ENCODE measurements around the gene PPP2R2C. TPM values are rescaled to one million over a fixed set of nuclear protein-coding genes. Genes with fewer than 3 reads are reported as not detected.

The PPP2R2C gene
- total and polyA plus RNA-seq, 2 of the 4 experiments (the other 2 are of a cell fraction): 0.03 TPM; not detected in 1

DNA sequence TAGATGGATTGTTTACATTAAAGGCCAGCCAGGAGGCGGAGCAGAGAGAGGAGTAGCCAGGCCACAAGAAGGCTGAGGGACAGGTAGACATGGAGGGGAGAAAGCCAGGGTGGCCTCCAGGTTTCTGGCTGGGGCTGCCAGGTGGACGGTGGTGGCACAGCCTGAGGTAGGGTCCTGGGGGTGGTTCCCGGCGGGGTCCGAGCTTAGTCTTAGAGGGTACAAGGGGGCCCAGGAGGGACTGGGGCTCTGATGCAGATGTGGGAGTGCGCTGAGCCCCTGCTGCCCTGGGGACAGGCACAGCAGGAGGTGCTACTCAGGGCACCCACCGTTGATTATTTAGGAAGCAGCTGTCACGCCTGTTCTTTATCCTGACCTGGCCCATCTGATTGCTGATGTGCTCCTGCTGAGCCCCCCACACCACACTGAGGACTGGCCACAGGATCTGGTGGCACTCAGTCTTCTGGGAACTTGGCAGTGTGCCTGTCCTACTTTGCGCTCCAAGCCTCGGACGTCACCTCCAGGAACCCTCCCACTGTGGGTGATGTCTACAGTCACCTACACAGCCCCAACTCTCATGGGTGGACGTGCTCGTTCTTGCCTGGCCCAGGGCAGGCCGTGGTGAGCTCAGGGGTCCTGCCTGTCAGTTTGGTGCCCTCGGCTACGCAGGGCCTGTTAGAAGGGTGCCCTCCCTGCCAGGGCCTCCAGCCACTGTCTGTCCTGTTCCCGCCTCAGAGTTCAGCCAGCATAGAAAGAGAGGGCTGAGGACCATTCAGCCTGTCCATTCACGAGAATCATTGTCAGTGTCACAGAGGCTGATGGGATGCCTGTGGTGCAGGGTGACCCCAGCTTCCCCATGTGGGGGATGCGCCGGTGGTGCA is 190.7 kb downstream of the PPP2R2C start:
- no peak for DNase-seq
- CTCF ChIA-PET: interaction anchor here (0.6 kb wide), 1 partner anchor 380 kb away, joined by 3 read pairs; no protein-coding TSS in a partner anchor

More for the DNA sequence above, 190.7 kb downstream of the PPP2R2C start:
- no TSS peak for BruUV-seq (replicated peaks)
- Histone ChIP-seq H4K20me1 (ENCODE audit: insufficient read depth, low read length) (peaks cover 59% of the 10 kb centered on the region), H3K56ac (ENCODE audit: extremely low read depth, insufficient read depth, low read length) (no peak overlapping the region; the same call in 1 of the 2 replicates), H2AFZ (replicated peaks; ENCODE audit: low read length, poor library complexity) (no peak overlapping the region), H3K4me1 (ENCODE audit: control insufficient read depth, insufficient read depth, low read length) (peaks cover 30% of the 10 kb centered on the region), H3K27me3 (ENCODE audit: control insufficient read depth, insufficient read depth, low read length) (no peaks in the 10 kb centered on the region), H3K9ac (ENCODE audit: low read depth, low read length) (no peak overlapping the region), H2BK5ac (ENCODE audit: low read depth, low read length, poor library complexity, severe bottlenecking) (no peak overlapping the region), H2AK5ac (ENCODE audit: low read depth, low read length) (no peak overlapping the region; the same call in 1 of the 2 replicates), H2AK9ac (replicated peaks; ENCODE audit: low read depth, low read length, poor library complexity) (peak overlapping the region; percentile 71), H3K14ac (replicated peaks; ENCODE audit: low read depth, low read length) (no peak overlapping the region), H3K4me2 (ENCODE audit: low read depth, low read length) (no peak overlapping the region; the same call in 1 of the 2 replicates), H2BK20ac (ENCODE audit: low read depth, low read length) (no peak overlapping the region; the same call in 1 of the 2 replicates), H3K4ac (ENCODE audit: low read depth, low read length) (peak overlapping the region; percentile 20; the same call in 1 of the 2 replicates), H3K27ac (ENCODE audit: insufficient read depth, low read length) (no peak overlapping the region; the same call in 1 of the 2 replicates), H3K36me3 (ENCODE audit: control insufficient read depth, insufficient read depth, low read length) (peaks cover 44% of the 10 kb centered on the region), H3K23ac (ENCODE audit: low read depth, low read length) (no peak overlapping the region; the same call in 1 of the 2 replicates), H3K18ac (ENCODE audit: low read depth, low read length) (no peak overlapping the region), H3K9me1 (ENCODE audit: insufficient read depth, low read length) (peaks cover 15% of the 10 kb centered on the region), H4K91ac (ENCODE audit: insufficient read depth, low read depth, low read length) (peak overlapping the region; percentile 0; the same call in 1 of the 2 replicates), H2BK15ac (ENCODE audit: low read depth, low read length) (no peak overlapping the region), H3K9me3 (ENCODE audit: control insufficient read depth, insufficient read depth, low read length) (no peaks in the 10 kb centered on the region), H3K79me1 (ENCODE audit: low read depth in 1 of 2, low read length in 2 of 2) (peaks cover 2 to 38% of the 10 kb centered on the region in 2 experiments; a peak in 3 of 4 replicates), H3K4me3 (ENCODE audit: insufficient read depth, low read depth, low read length) (no peak overlapping the region), H4K8ac (ENCODE audit: low read depth in 2 of 2, low read length in 2 of 2) (no peak overlapping the region), H4K5ac (ENCODE audit: low read depth, low read length) (no peak overlapping the region), H2BK120ac (ENCODE audit: low read depth, low read length) (0 out of 2 replicates have a peak overlapping the region, but pooled peaks have one; percentile 3)
- dilution Hi-C loops (cut with HindIII; ENCODE audit: low sequenced_read_pairs, unreplicated experiment): no loop called here
- POLR2A ChIA-PET (ENCODE audit: unreplicated experiment): no interaction called here
- in situ Hi-C loops (cut with MboI; ENCODE audit: low sequenced_read_pairs): no loop called here
- peak; percentile 4; the same call in 1 of the 2 replicates for ATAC-seq (ENCODE audit: low read depth)
- WGBS, 2 experiments (ENCODE audit: extremely low coverage in 2 of 2, insufficient read length in 1 of 2): 80% methylated on average over 12 of the region's 20 CpGs; no CpG with 5 or more reads in 1 of the 2 experiments
- intact Hi-C loops (cut with micrococcal nuclease): no loop called here
- TF ChIP-seq RAD21 (IDR thresholded peaks at IDR 0.05; ENCODE audit: low read length) (no peak), RCOR1 (IDR thresholded peaks at IDR 0.05; ENCODE audit: insufficient replicate concordance, low read length) (no peak)

All from IMR-90 (cell line).